HCT116 (cell line): ENCODE measurements around the gene GATB. TPM values are rescaled to one million over a fixed set of nuclear protein-coding genes. Genes with fewer than 3 reads are reported as not detected.

Source experiments
- ATAC-seq: fragments of 200-7000 bp; cut with Tn5 transposase; 2 replicates; pipeline ENCODE4 v1.9.1; 2020; ENCODE audit warnings: mild to moderate bottlenecking, moderate library complexity
- BruUV-seq: library from RNA; stranded (reverse); fragments of 400-500 nt; replicated peaks from 2 replicates; lab custom pipeline; 2021; lab: Mats Ljungman, UMichigan
- CTCF ChIA-PET: fragments of 300-600 bp; sonication (Branson Sonifier 250); formaldehyde crosslinking; loops from one replicate; lab custom pipeline; 2021; ENCODE audit warnings: antibody characterized with exemption; lab: Charles Lee
- POLR2A ChIA-PET: fragments of 300-600, 350-600 bp; sonication (Branson Sonifier 250); formaldehyde crosslinking; loops from one replicate; lab custom pipeline; 2021; ENCODE audit warnings: antibody characterized with exemption; lab: Charles Lee
- RAD21 ChIA-PET, 2 experiments: fragments of 300-600 bp; sonication (Branson Sonifier 250); formaldehyde crosslinking; loops; one replicate each; lab custom pipeline; 2023; ENCODE audit warnings: low total read pairs in 2 of 2; ENCODE audit not compliant: uncharacterized antibody in 2 of 2, unreplicated experiment in 2 of 2, low non-redundant PET in 1 of 2; lab: Charles Lee
- DNase-seq: peaks from one replicate; pipeline ENCODE4 v3.0.0-alpha.2; 2010; ENCODE audit warnings: low read depth, low spot score
- H2AFZ ChIP-seq: fragments of 200-600 bp; shearing (Covaris generic), sonication (generic); 2 replicates; pipeline ENCODE4 v1.6.1; 2017; ENCODE audit warnings: low read depth, mixed run types, mixed read lengths, antibody characterized with exemption, low read length; ENCODE audit not compliant: poor library complexity, severe bottlenecking
- H3K27ac ChIP-seq: 2 replicates; pipeline ENCODE4 v1.5.1; 2012; ENCODE audit warnings: low read depth, low read length
- H3K27me3 ChIP-seq: fragments of 200-600 bp; sonication (generic); 2 replicates; pipeline ENCODE4 v1.6.1; 2016; ENCODE audit warnings: mixed run types, low read length, mixed read lengths; ENCODE audit not compliant: insufficient read depth
- H3K36me3 ChIP-seq, 2 experiments: fragments of 200-500 bp in 1 of 2; fragments of 200-600 bp in 1 of 2; sonication (Bioruptor generic) in 1 of 2; sonication (generic) in 1 of 2; 2 replicates each; pipeline versions ENCODE4 v1.5.1 to v1.6.1; 2014 to 2016; ENCODE audit warnings: low read length in 2 of 2, inconsistent platforms in 1 of 2, mixed read lengths in 1 of 2, mixed run types in 1 of 2; ENCODE audit not compliant: insufficient read depth in 2 of 2, control insufficient read depth in 1 of 2
- H3K4me1 ChIP-seq, 2 experiments: fragments of 200-600 bp in 1 of 2; sonication (generic) in 1 of 2; 2 replicates each; pipeline versions ENCODE4 v1.5.1 to v1.6.1; 2012 to 2017; ENCODE audit warnings: low read length in 2 of 2, inconsistent platforms in 1 of 2, mild to moderate bottlenecking in 1 of 2, mixed read lengths in 1 of 2, mixed run types in 1 of 2, moderate library complexity in 1 of 2; ENCODE audit not compliant: insufficient read depth in 2 of 2, control insufficient read depth in 1 of 2
- H3K4me2 ChIP-seq: fragments of 200-600 bp; sonication (generic); 2 replicates; pipeline ENCODE4 v1.6.1; 2017; ENCODE audit warnings: mixed run types, low read length, mixed read lengths
- H3K4me3 ChIP-seq, 2 experiments: fragments of 200-600 bp in 1 of 2; sonication (generic) in 1 of 2; replicated peaks in 1 of 2; 2 replicates each; pipeline ENCODE4 v1.5.1; 2011 to 2016; ENCODE audit warnings: low read length in 2 of 2, control low read depth in 1 of 2, low read depth in 1 of 2, mild to moderate bottlenecking in 1 of 2, mixed read lengths in 1 of 2, mixed run types in 1 of 2
- H3K79me2 ChIP-seq: fragments of 200-600 bp; sonication (generic); 2 replicates; pipeline ENCODE4 v1.6.1; 2017; ENCODE audit warnings: mild to moderate bottlenecking, mixed run types, low read length, moderate library complexity, mixed read lengths; ENCODE audit not compliant: insufficient read depth
- H3K9ac ChIP-seq: fragments of 200-600 bp; sonication (generic); 2 replicates; pipeline ENCODE4 v1.6.1; 2016; ENCODE audit warnings: low read length, mixed read lengths
- H3K9me2 ChIP-seq: fragments of 200-600 bp; sonication (generic), shearing (Covaris generic); 2 replicates; pipeline ENCODE4 v1.6.1; 2017; ENCODE audit warnings: mixed run types, mild to moderate bottlenecking, moderate library complexity; ENCODE audit not compliant: insufficient read depth
- H3K9me3 ChIP-seq, 2 experiments: fragments of 200-500 bp in 1 of 2; fragments of 200-600 bp in 1 of 2; sonication (Bioruptor generic) in 1 of 2; sonication (generic) in 1 of 2; 2 replicates each; pipeline ENCODE4 v1.6.1; 2014 to 2017; ENCODE audit warnings: low read length in 2 of 2, mixed read lengths in 2 of 2, inconsistent platforms in 1 of 2, low read depth in 1 of 2, mild to moderate bottlenecking in 1 of 2, mixed run types in 1 of 2, moderate library complexity in 1 of 2; ENCODE audit not compliant: control insufficient read depth in 1 of 2, insufficient read depth in 1 of 2
- H4K20me1 ChIP-seq: fragments of 200-600 bp; sonication (generic), shearing (Covaris generic); 2 replicates; pipeline ENCODE4 v1.6.1; 2017; ENCODE audit warnings: mixed run types, mild to moderate bottlenecking, moderate library complexity; ENCODE audit not compliant: insufficient read depth
- CBX3 ChIP-seq: IDR thresholded peaks from 2 replicates; pipeline ENCODE4 v1.6.1; 2012; ENCODE audit warnings: low read depth
- EGR1 ChIP-seq: IDR thresholded peaks from 2 replicates; pipeline ENCODE4 v1.6.1; 2012; ENCODE audit warnings: low read depth
- ELF1 ChIP-seq: IDR thresholded peaks from 2 replicates; pipeline ENCODE4 v1.6.1; 2012; ENCODE audit warnings: low read depth, borderline replicate concordance
- EZH2 ChIP-seq: fragments of 200-600 bp; sonication (generic); IDR thresholded peaks from 2 replicates; pipeline ENCODE4 v1.6.1; 2017; ENCODE audit warnings: antibody characterized with exemption, mixed run types
- EZH2phosphoT487 ChIP-seq: fragments of 200-600 bp; IDR thresholded peaks from 2 replicates; pipeline ENCODE4 v1.6.1; 2018; ENCODE audit warnings: antibody characterized with exemption, borderline replicate concordance
- FOSL1 ChIP-seq: IDR thresholded peaks from 2 replicates; pipeline ENCODE4 v1.6.1; 2012; ENCODE audit warnings: low read depth
- POLR2A ChIP-seq: IDR thresholded peaks from 2 replicates; pipeline ENCODE4 v1.7.0; 2011; ENCODE audit warnings: borderline replicate concordance; ENCODE audit not compliant: insufficient read depth, insufficient read length; ENCODE audit errors: extremely low read depth
- POLR2AphosphoS5 ChIP-seq: IDR thresholded peaks from 2 replicates; pipeline ENCODE4 v1.6.1; 2011; ENCODE audit warnings: mild to moderate bottlenecking, low read depth, low read length, moderate library complexity
- RAD21 ChIP-seq: IDR thresholded peaks from 2 replicates; pipeline ENCODE4 v1.6.1; 2012; ENCODE audit warnings: low read depth, mild to moderate bottlenecking
- SIN3A ChIP-seq: IDR thresholded peaks from 2 replicates; pipeline ENCODE4 v1.6.1; 2012; ENCODE audit warnings: low read depth
- SRF ChIP-seq: IDR thresholded peaks from 2 replicates; pipeline ENCODE4 v1.6.1; 2012; ENCODE audit warnings: low read depth
- TCF7L2 ChIP-seq: IDR thresholded peaks from 2 replicates; pipeline ENCODE4 v1.7.0; 2011; ENCODE audit warnings: borderline replicate concordance, inconsistent platforms; ENCODE audit not compliant: insufficient read depth, insufficient read length; ENCODE audit errors: extremely low read depth
- YY1 ChIP-seq: IDR thresholded peaks from 2 replicates; pipeline ENCODE4 v1.6.1; 2011; ENCODE audit warnings: low read length, low read depth, moderate library complexity, mild to moderate bottlenecking; ENCODE audit not compliant: insufficient replicate concordance; ENCODE audit errors: extremely low read depth
- ZFX ChIP-seq: fragments of 450-650 bp; IDR thresholded peaks from 2 replicates; pipeline ENCODE4 v1.6.1; 2017
- ZNF274 ChIP-seq: fragments of 200-500 bp; sonication (Bioruptor generic); IDR thresholded peaks from 2 replicates; pipeline ENCODE4 v1.6.1; 2014; ENCODE audit warnings: mild to moderate bottlenecking, low read depth, low read length, inconsistent platforms
- intact Hi-C: fragments of 100-400 bp; cut with micrococcal nuclease; formaldehyde crosslinking; loops from 2 replicates; pipeline ENCODE4 v1.10.0; 2022
- total RNA-seq: library from RNA; stranded (reverse); gene quantifications from one replicate; pipeline ENCODE4 v1.2.1, GENCODE V29; 2021; ENCODE audit not compliant: unreplicated experiment
- TF ChIP-seq, protein P1 (sequence below): IDR thresholded peaks from 2 replicates; pipeline ENCODE4 v1.6.1; 2012; ENCODE audit warnings: low read depth
- TF ChIP-seq, protein P2 (sequence below): IDR thresholded peaks from 2 replicates; pipeline ENCODE4 v1.6.1; 2012
- TF ChIP-seq, protein P3 (sequence below): IDR thresholded peaks from 2 replicates; pipeline ENCODE4 v1.6.1; 2011; ENCODE audit warnings: mild to moderate bottlenecking, low read length, moderate library complexity; ENCODE audit not compliant: insufficient replicate concordance; ENCODE audit errors: extremely low read depth
- TF ChIP-seq, protein P4 (sequence below), 3 experiments: fragments of 200-600 bp in 1 of 3; sonication (generic) in 1 of 3; IDR thresholded peaks in 2 of 3; conservative IDR thresholded peaks in 1 of 3; 2 replicates each; pipeline ENCODE4 v1.5.1; 2012 to 2017; ENCODE audit warnings: low read depth in 2 of 3, low read length in 2 of 3, antibody characterized with exemption in 1 of 3, borderline replicate concordance in 1 of 3, control low read depth in 1 of 3, mild to moderate bottlenecking in 1 of 3, mixed read lengths in 1 of 3, mixed run types in 1 of 3, moderate library complexity in 1 of 3; ENCODE audit not compliant: insufficient read depth in 1 of 3

GATB gene
- total RNA-seq, 1 experiment from 2014 or later = 29.3 TPM

DNA sequence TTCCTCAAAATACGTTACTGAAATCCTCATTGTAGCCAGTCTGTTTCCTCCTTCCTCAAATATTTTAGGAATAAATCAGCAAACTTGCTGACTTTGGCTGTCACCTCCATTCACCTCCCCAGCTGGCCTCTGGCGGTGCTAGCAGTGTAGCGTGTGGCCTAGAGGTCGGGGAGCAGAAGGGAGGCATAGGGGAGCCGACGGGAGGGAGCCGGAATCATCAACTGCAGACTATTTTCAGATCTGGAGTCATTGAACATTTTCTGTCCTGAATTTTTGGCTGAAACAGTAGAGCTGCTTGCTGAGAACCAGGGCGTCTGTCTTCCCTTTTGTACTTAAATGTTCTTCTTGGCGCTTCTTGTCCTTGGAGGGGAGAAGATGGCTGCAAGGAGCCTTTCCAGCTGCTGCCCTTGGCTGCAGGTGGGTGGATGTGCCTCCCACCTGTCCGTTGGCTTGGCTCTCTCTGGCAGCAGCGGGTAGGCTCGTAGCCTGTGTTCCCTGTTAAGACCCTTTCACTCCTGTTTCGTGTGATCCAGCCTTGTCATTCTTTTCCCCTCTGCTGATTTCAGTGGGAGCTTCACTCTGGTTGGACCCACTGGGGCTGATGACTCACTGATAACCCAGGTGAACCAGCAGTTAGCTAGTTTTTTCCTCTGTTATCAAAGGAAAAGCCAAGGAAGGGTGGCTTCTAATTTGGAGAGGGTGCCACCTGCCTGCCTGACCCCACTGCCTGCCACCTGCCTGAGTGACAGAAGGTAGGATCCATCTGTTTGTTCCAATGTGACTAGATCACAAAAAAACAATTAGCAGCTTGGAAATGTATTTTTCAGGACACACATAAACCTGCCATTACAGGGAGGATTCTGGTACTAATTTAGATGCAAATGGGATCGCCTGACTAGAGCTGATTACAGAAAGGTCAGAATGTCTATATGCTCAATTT lies 135.9 kb downstream of the GATB start:
- BruUV-seq = no TSS peak
- ChIA-PET CTCF (no interaction called here), RAD21 (no interaction called here), POLR2A (no interaction called here)
- Histone ChIP-seq H3K9me3 (no peaks in the 10 kb centered on the region), H3K9ac (no peak overlapping the region), H3K4me1 (peaks cover 0 to 5% of the 10 kb centered on the region in 2 experiments; a peak in 1 of 4 replicates), H4K20me1 (no peaks in the 10 kb centered on the region), H2AFZ (no peak overlapping the region), H3K27me3 (no peaks in the 10 kb centered on the region), H3K4me3 (no peak overlapping the region), H3K36me3 (no peaks in the 10 kb centered on the region), H3K27ac (no peak overlapping the region), H3K9me2 (no peaks in the 10 kb centered on the region), H3K79me2 (no peaks in the 10 kb centered on the region), H3K4me2 (no peak overlapping the region)
- no peak for DNase-seq
- intact Hi-C loops = no loop called here
- ATAC-seq = no peak
- TF ChIP-seq POLR2AphosphoS5 = no peak
- TF ChIP-seq SIN3A = no peak
- TF ChIP-seq ELF1 = no peak
- TF ChIP-seq TCF7L2 = no peak
- no peak for TF ChIP-seq EZH2phosphoT487
- TF ChIP-seq, protein P1, sequence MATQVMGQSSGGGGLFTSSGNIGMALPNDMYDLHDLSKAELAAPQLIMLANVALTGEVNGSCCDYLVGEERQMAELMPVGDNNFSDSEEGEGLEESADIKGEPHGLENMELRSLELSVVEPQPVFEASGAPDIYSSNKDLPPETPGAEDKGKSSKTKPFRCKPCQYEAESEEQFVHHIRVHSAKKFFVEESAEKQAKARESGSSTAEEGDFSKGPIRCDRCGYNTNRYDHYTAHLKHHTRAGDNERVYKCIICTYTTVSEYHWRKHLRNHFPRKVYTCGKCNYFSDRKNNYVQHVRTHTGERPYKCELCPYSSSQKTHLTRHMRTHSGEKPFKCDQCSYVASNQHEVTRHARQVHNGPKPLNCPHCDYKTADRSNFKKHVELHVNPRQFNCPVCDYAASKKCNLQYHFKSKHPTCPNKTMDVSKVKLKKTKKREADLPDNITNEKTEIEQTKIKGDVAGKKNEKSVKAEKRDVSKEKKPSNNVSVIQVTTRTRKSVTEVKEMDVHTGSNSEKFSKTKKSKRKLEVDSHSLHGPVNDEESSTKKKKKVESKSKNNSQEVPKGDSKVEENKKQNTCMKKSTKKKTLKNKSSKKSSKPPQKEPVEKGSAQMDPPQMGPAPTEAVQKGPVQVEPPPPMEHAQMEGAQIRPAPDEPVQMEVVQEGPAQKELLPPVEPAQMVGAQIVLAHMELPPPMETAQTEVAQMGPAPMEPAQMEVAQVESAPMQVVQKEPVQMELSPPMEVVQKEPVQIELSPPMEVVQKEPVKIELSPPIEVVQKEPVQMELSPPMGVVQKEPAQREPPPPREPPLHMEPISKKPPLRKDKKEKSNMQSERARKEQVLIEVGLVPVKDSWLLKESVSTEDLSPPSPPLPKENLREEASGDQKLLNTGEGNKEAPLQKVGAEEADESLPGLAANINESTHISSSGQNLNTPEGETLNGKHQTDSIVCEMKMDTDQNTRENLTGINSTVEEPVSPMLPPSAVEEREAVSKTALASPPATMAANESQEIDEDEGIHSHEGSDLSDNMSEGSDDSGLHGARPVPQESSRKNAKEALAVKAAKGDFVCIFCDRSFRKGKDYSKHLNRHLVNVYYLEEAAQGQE = no peak
- no peak for TF ChIP-seq EGR1
- TF ChIP-seq, protein P2, sequence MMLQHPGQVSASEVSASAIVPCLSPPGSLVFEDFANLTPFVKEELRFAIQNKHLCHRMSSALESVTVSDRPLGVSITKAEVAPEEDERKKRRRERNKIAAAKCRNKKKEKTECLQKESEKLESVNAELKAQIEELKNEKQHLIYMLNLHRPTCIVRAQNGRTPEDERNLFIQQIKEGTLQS = no peak
- TF ChIP-seq EZH2 = no peak
- TF ChIP-seq, protein P3, sequence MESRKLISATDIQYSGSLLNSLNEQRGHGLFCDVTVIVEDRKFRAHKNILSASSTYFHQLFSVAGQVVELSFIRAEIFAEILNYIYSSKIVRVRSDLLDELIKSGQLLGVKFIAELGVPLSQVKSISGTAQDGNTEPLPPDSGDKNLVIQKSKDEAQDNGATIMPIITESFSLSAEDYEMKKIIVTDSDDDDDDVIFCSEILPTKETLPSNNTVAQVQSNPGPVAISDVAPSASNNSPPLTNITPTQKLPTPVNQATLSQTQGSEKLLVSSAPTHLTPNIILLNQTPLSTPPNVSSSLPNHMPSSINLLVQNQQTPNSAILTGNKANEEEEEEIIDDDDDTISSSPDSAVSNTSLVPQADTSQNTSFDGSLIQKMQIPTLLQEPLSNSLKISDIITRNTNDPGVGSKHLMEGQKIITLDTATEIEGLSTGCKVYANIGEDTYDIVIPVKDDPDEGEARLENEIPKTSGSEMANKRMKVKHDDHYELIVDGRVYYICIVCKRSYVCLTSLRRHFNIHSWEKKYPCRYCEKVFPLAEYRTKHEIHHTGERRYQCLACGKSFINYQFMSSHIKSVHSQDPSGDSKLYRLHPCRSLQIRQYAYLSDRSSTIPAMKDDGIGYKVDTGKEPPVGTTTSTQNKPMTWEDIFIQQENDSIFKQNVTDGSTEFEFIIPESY = no peak
- TF ChIP-seq RAD21 = no peak
- TF ChIP-seq ZNF274 = no peak
- no peak for TF ChIP-seq CBX3
- TF ChIP-seq POLR2A = no peak
- TF ChIP-seq YY1 = no peak
- TF ChIP-seq, protein P4, sequence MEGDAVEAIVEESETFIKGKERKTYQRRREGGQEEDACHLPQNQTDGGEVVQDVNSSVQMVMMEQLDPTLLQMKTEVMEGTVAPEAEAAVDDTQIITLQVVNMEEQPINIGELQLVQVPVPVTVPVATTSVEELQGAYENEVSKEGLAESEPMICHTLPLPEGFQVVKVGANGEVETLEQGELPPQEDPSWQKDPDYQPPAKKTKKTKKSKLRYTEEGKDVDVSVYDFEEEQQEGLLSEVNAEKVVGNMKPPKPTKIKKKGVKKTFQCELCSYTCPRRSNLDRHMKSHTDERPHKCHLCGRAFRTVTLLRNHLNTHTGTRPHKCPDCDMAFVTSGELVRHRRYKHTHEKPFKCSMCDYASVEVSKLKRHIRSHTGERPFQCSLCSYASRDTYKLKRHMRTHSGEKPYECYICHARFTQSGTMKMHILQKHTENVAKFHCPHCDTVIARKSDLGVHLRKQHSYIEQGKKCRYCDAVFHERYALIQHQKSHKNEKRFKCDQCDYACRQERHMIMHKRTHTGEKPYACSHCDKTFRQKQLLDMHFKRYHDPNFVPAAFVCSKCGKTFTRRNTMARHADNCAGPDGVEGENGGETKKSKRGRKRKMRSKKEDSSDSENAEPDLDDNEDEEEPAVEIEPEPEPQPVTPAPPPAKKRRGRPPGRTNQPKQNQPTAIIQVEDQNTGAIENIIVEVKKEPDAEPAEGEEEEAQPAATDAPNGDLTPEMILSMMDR (IDR thresholded peaks at IDR 0.05 in 2 of 3, conservative IDR thresholded peaks at IDR 0.05 in 1 of 3; ENCODE audit: borderline replicate concordance in 1 of 3, insufficient read depth in 1 of 3, low read depth in 2 of 3, low read length in 2 of 3) = no peak
- no peak for TF ChIP-seq FOSL1
- TF ChIP-seq ZFX = no peak
- no peak for TF ChIP-seq SRF
